IMR-90 (cell line): ENCODE results near the gene AGTR1. TPM values are rescaled to one million over a fixed set of nuclear protein-coding genes. Genes with fewer than 3 reads are reported as not detected.

Experiments used
- ATAC-seq: fragments of 200-7000 bp; cut with Tn5 transposase; 2 replicates; pipeline ENCODE4 v1.9.1; 2020; ENCODE audit warnings: low read depth, mild to moderate bottlenecking, moderate library complexity
- BruUV-seq: library from RNA; stranded (reverse); fragments of 400-500 nt; replicated peaks from 2 replicates; lab custom pipeline; 2021; lab: Mats Ljungman, UMichigan
- CTCF ChIA-PET: fragments of 300-600 bp; formaldehyde crosslinking; extraction: SDS; loops from one replicate; lab custom pipeline; 2021; ENCODE audit warnings: antibody characterized with exemption; lab: Yijun Ruan, JAX
- POLR2A ChIA-PET: fragments of 300-600 bp; sonication (Branson Sonifier 250); formaldehyde crosslinking; loops from one replicate; lab custom pipeline; 2022; ENCODE audit warnings: antibody characterized with exemption; ENCODE audit not compliant: unreplicated experiment; lab: Charles Lee
- DNase-seq: peaks from one replicate; pipeline ENCODE4 v3.0.0; 2013
- H2AFZ ChIP-seq: replicated peaks from 2 replicates; pipeline ENCODE3; 2013; ENCODE audit warnings: low read length, mild to moderate bottlenecking; ENCODE audit not compliant: poor library complexity
- H2AK5ac ChIP-seq: 2 replicates; pipeline ENCODE4 v1.6.1; 2013; ENCODE audit warnings: low read depth, low read length, inconsistent platforms
- H2AK9ac ChIP-seq: replicated peaks from 2 replicates; pipeline ENCODE3; 2013; ENCODE audit warnings: mild to moderate bottlenecking, low read depth, low read length, moderate library complexity; ENCODE audit not compliant: poor library complexity
- H2BK120ac ChIP-seq: 2 replicates; pipeline ENCODE4 v1.6.1; 2013; ENCODE audit warnings: low read depth, low read length, inconsistent platforms
- H2BK15ac ChIP-seq: 3 replicates; pipeline ENCODE4 v1.6.1; 2013; ENCODE audit warnings: low read depth, low read length, inconsistent platforms
- H2BK20ac ChIP-seq: 2 replicates; pipeline ENCODE4 v1.6.1; 2013; ENCODE audit warnings: low read depth, mild to moderate bottlenecking, inconsistent platforms, low read length, moderate library complexity
- H2BK5ac ChIP-seq: 2 replicates; pipeline ENCODE4 v1.6.1; 2013; ENCODE audit warnings: mild to moderate bottlenecking, low read depth, low read length, inconsistent platforms; ENCODE audit not compliant: poor library complexity, severe bottlenecking
- H3K14ac ChIP-seq: replicated peaks from 2 replicates; pipeline ENCODE4 v1.6.1; 2013; ENCODE audit warnings: low read depth, low read length, inconsistent platforms
- H3K18ac ChIP-seq: 2 replicates; pipeline ENCODE4 v1.6.1; 2013; ENCODE audit warnings: low read depth, low read length, control low read depth
- H3K23ac ChIP-seq: 2 replicates; pipeline ENCODE4 v1.6.1; 2013; ENCODE audit warnings: low read depth, low read length, inconsistent platforms
- H3K27ac ChIP-seq: 2 replicates; pipeline ENCODE4 v1.5.1; 2013; ENCODE audit warnings: mild to moderate bottlenecking, control low read depth, low read length; ENCODE audit not compliant: insufficient read depth
- H3K27me3 ChIP-seq: 2 replicates; pipeline ENCODE4 v1.6.1; 2013; ENCODE audit warnings: low read length; ENCODE audit not compliant: control insufficient read depth, insufficient read depth
- H3K36me3 ChIP-seq: 2 replicates; pipeline ENCODE4 v1.6.1; 2013; ENCODE audit warnings: low read length, mixed read lengths; ENCODE audit not compliant: control insufficient read depth, insufficient read depth
- H3K4ac ChIP-seq: 2 replicates; pipeline ENCODE4 v1.6.1; 2013; ENCODE audit warnings: low read depth, low read length, inconsistent platforms
- H3K4me1 ChIP-seq: 2 replicates; pipeline ENCODE4 v1.6.1; 2013; ENCODE audit warnings: low read length, mixed read lengths; ENCODE audit not compliant: control insufficient read depth, insufficient read depth
- H3K4me2 ChIP-seq: 2 replicates; pipeline ENCODE4 v1.6.1; 2013; ENCODE audit warnings: low read depth, mild to moderate bottlenecking, control low read depth, low read length, moderate library complexity
- H3K4me3 ChIP-seq: 2 replicates; pipeline ENCODE4 v1.5.1; 2013; ENCODE audit warnings: low read depth, mild to moderate bottlenecking, control low read depth, low read length, moderate library complexity; ENCODE audit not compliant: insufficient read depth
- H3K56ac ChIP-seq: 2 replicates; pipeline ENCODE4 v1.6.1; 2013; ENCODE audit warnings: low read length, inconsistent platforms; ENCODE audit not compliant: insufficient read depth; ENCODE audit errors: extremely low read depth
- H3K79me1 ChIP-seq, 2 experiments: 2 replicates each; pipeline ENCODE4 v1.6.1; 2013; ENCODE audit warnings: low read length in 2 of 2, inconsistent platforms in 1 of 2, low read depth in 1 of 2
- H3K9ac ChIP-seq: 2 replicates; pipeline ENCODE4 v1.6.1; 2013; ENCODE audit warnings: low read depth, low read length, control low read depth
- H3K9me1 ChIP-seq: 2 replicates; pipeline ENCODE4 v1.6.1; 2013; ENCODE audit warnings: low read length, inconsistent platforms; ENCODE audit not compliant: insufficient read depth
- H3K9me3 ChIP-seq: 2 replicates; pipeline ENCODE4 v1.6.1; 2013; ENCODE audit warnings: low read length; ENCODE audit not compliant: control insufficient read depth, insufficient read depth
- H4K20me1 ChIP-seq: 2 replicates; pipeline ENCODE4 v1.6.1; 2013; ENCODE audit warnings: low read length, inconsistent platforms; ENCODE audit not compliant: insufficient read depth
- H4K5ac ChIP-seq: 2 replicates; pipeline ENCODE4 v1.6.1; 2013; ENCODE audit warnings: mild to moderate bottlenecking, low read depth, low read length, control low read depth
- H4K8ac ChIP-seq, 2 experiments: 2 replicates each; pipeline ENCODE4 v1.6.1; 2013; ENCODE audit warnings: low read depth in 2 of 2, low read length in 2 of 2, control low read depth in 1 of 2, inconsistent platforms in 1 of 2
- H4K91ac ChIP-seq: 2 replicates; pipeline ENCODE4 v1.6.1; 2013; ENCODE audit warnings: low read depth, low read length, inconsistent platforms; ENCODE audit not compliant: insufficient read depth
- RCOR1 ChIP-seq: IDR thresholded peaks from 2 replicates; pipeline ENCODE4 v1.6.1; 2012; ENCODE audit warnings: mild to moderate bottlenecking, low read length, improper control_type of control experiment; ENCODE audit not compliant: insufficient replicate concordance
- WGBS, 2 experiments: methylation state at CpG; one replicate each; pipeline versions ENCODE4 v1.1.5 to v1.1.7; 2013; ENCODE audit warnings: missing lambda C conversion rate in 2 of 2; ENCODE audit not compliant: insufficient read length in 1 of 2; ENCODE audit errors: extremely low coverage in 2 of 2; 5-methylcytosine and 5-hydroxymethylcytosine counted together
- dilution Hi-C: fragments of 300-500 bp; cut with HindIII; formaldehyde crosslinking; loops from one replicate; pipeline ENCODE4 v1.14.3; 2018; ENCODE audit warnings: low sequenced_read_pairs; ENCODE audit not compliant: unreplicated experiment
- in situ Hi-C: fragments of 300-500 bp; cut with MboI; formaldehyde crosslinking; loops from 3 replicates; pipeline ENCODE4 v1.14.3; 2019; ENCODE audit warnings: low sequenced_read_pairs, inconsistent platforms, mixed read lengths
- intact Hi-C: fragments of 100-400 bp; cut with micrococcal nuclease; formaldehyde crosslinking; loops from 2 replicates; pipeline ENCODE4 v1.10.0; 2022
- polyA plus RNA-seq, 3 experiments: library from polyadenylated mRNA; depleted of rRNA; stranded (reverse); fragments of >200 nt; gene quantifications; 2 replicates each; pipeline ENCODE4 v1.2.3, GENCODE V29; 2012; ENCODE audit warnings: low replicate concordance in 1 of 3
- total RNA-seq: library from RNA; depleted of rRNA; stranded (reverse); fragments of >200 nt; gene quantifications from 2 replicates; pipeline ENCODE4 v1.2.3, GENCODE V29; 2012

Gene AGTR1
- total and polyA plus RNA-seq, 2 of the 4 experiments (the other 2 are of a cell fraction), result 2.2 to 2.7 TPM

GRCh38 chr3:148708409-148708808, 10.7 kb downstream of the AGTR1 start:
- Histone ChIP-seq H2BK20ac (no peak overlapping the region), H3K9me3 (no peaks in the 10 kb centered on the region), H2AFZ (no peak overlapping the region), H2AK9ac (no peak overlapping the region), H3K4me1 (no peaks in the 10 kb centered on the region), H3K4ac (no peak overlapping the region), H2BK5ac (no peak overlapping the region), H3K4me3 (no peak overlapping the region), H3K79me1 (no peaks in the 10 kb centered on the region), H4K8ac (no peak overlapping the region), H3K14ac (no peak overlapping the region), H3K27ac (no peak overlapping the region), H3K36me3 (no peaks in the 10 kb centered on the region), H3K9me1 (no peaks in the 10 kb centered on the region), H3K18ac (no peak overlapping the region), H3K56ac (no peak overlapping the region), H3K27me3 (no peaks in the 10 kb centered on the region), H4K91ac (no peak overlapping the region), H4K5ac (no peak overlapping the region), H2BK15ac (no peak overlapping the region), H2BK120ac (no peak overlapping the region), H3K23ac (no peak overlapping the region), H4K20me1 (no peaks in the 10 kb centered on the region), H3K9ac (no peak overlapping the region), H2AK5ac (no peak overlapping the region), H3K4me2 (no peak overlapping the region)
- CTCF ChIA-PET, result no interaction called here
- no peak for TF ChIP-seq RCOR1
- POLR2A ChIA-PET, result no interaction called here
- dilution Hi-C loops, result no loop called here
- intact Hi-C loops, result no loop called here
- no CpG with 5 or more reads among the region's 5 CpGs for WGBS, 2 experiments
- ATAC-seq (no peak), DNase-seq (no peak)
- in situ Hi-C loops, result no loop called here
- BruUV-seq, result no TSS peak
